SH-SY5Y (cell line): ENCODE data around the gene RSF1.

ENCODE experiments used
- GATA2 ChIP-seq: IDR thresholded peaks from 2 replicates; pipeline ENCODE4 v1.6.1; 2011; ENCODE audit warnings: mild to moderate bottlenecking, low read depth, low read length
- GATA3 ChIP-seq: IDR thresholded peaks from 2 replicates; pipeline ENCODE4 v1.6.1; 2011; ENCODE audit warnings: low read depth, mild to moderate bottlenecking, low read length, moderate library complexity

DNA sequence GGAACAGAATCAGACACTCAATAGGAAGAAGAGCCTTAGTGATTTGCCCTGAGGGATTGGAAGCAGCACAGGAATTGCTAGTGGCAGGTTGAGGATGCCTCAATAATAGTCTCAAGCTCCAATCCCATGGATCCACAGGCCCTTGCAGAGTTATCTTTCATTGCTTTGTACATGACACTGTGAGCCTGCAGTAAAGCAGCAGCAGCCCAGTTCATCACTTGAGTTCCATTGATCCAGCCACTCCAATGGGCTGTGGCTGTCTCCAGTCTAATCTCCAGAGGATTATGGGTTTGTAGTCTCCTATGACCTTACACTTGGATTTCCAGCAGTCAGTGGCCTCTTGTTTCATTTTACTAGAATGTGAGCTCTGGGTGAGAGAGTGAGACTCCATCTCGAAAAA is 45.8 kb upstream of the RSF1 start:
- TF ChIP-seq GATA2 (no peak), GATA3 (no peak)
